ENCODE results near the gene PML. TPM values are rescaled to one million over a fixed set of nuclear protein-coding genes. Genes with fewer than 3 reads are reported as not detected.

PML gene
- total RNA-seq, 1 donor, result 134 TPM

DNA sequence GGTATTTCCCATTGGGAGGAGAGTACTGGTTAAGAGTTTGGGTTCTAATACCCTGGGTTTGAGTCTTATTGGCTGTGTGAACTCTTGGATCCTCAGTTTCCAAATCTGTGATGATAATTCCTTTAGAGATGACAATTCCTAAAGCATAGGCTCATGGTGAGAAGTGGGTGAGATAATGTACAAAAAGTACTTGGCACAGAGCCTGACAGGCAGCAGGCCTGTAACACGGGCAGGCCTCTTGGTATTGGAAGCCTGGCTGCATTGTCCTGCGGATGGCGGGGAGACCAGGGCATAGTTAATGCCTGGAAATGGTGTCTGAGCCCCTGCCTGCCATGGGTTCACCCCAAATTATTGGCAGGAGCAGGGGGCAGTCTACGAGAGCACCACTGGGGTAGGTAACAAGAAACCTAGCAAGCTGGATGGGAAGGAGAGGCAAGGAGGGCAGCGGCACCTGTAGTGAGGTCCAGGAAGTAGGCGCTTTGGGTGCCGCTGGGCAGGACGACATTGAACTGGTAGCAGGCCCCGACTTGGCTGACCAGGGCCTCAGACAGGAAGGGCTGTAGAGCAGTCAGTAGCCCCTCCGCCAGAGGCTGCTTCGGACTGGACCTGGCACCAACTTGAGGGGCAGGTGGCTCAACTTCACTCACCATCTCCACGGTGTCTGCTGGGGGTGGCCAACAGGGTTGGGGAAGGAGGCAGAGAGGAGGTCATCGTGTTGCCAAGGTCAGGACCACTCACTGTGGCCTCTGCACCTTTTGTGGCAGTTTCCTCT lies 10.1 kb upstream of the PML start:
- DNase-seq (ENCODE audit: low read depth in 2 of 3, low spot score in 2 of 3), result no peak

DNA sequence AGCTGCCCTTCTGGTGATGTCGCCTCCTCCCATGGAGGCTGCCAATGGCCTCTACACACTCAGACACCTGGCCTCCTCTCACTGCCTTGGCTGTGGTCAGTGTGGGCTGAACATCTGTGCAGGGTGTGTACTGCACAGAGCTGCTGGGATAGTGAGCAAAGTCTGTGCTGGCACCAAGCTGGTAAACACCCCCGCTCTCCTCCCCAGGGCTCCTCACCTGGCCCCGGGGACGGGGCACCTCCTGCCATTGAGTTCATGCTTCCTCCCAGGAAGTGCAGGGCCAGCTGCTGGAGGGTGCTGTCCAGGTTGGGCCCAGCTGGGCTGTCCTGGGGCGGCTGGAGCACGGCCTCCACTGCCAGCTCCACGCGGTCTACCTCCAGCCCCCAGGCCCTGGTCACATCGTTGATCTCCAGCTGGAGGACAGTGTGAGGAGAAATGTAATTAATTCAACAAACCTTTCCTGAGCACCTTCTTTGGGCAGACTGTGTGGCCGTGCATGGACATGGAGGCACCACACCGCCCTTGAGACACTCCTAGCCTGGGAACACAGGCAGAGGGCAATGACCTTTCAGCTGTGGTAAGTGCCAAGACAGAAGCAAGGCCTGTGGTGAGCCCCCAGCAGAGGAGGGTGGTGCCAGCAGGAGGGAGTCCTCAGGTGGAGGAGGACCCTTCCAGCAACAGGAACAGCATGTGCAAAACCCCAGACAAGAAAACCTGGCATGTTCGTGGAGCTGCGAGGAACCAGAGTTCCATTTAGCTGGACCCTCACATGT lies 9.2 kb upstream of the PML start:
- peak in 1 of 3 donors; percentile 45 for DNase-seq (ENCODE audit: low read depth in 2 of 3, low spot score in 2 of 3)

DNA sequence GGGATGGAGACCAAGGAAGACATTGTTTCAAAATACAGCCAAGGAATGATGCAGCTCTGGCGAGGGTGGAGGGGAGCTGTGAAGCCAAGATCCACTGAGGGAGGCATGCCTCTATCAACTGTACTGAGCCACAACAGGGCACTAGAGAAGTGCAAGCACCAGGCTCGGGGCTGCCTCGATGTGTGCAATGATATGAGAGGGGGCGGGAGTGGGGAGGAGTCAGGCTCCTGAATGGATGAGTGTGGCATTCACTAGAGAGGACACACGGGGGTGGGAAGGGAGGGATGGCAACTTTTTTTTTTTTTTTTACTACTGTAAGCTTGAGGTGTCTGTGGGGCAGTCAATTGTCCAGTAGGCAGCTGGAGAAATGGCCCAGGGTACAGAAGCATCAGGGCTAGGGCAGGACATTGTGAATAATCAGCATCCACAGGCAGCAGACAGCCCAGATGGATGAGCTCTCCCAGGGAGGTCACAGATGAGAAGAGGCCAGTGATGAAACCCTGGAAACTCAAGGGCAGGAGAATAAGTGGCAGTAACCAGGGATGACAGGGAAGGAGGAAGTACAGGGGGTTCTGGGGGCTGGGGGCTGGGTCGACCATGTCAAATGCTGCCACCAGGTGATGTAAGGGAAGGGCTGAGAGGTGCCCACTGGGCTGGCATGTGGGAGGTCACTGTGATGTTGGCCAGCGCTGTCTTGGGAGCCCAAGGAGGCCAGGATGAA lies 8.3 kb upstream of the PML start:
- no peak for DNase-seq (ENCODE audit: low read depth in 2 of 3, low spot score in 2 of 3)

GRCh38 chr15:73986776-73987056 lies 7.8 kb upstream of the PML start:
- DNase-seq (ENCODE audit: low read depth in 2 of 3, low spot score in 2 of 3), result no peak

DNA sequence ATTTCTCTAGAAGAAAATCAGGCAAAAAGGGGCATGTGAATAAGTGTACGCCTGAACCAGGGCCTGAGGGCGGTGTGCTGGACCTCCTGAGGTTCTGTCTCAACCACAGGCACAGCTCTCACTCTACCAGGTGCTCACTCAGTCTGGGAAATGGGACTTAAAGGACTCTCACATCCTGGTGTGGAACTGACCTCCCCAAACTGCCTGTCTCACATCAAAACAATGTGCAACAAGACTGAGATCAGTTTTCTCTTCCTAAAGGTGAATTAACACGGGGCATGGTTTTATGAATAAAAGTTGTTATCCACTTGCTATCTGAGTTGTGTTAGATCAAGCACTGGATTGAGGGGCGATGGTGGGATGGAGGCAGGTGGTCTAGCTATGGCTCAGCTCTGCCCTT lies 7.3 kb upstream of the PML start:
- DNase-seq (ENCODE audit: low read depth in 2 of 3, low spot score in 2 of 3), result no peak

DNA sequence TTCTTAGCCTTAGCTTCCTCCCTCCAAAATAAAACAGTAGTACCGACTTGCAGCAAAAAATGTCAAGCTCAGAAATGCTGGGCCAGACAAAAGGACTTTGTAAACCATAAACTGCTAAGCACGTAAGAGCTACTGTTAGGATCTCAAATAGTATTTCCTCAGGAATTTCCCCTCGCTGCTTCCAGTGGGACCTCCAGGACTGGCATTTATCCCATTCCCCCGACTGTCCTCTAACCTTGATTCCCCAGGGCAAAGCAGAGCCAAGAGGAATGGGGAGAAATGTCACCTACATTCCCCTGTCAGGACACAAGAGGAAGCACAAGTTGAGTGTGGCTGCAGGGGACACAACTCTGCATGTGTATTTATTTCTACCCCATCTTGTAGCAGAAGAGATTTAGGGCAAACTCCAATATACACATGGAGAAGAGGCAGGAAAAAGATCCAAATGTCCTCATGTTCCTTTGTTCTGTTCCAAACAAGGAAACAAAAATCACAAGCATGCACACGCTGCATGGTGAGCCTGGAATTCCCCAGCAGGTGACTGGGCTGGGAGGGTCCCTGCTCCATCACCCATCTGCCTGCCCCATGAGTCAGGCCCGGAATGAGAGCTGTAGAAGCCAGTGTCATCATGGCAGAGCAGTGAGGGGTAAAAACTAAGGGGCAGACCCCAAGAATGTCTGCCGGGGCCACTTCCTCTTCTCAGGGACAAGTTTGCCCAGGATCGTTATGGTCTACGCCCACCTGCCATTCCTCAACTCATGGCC lies 6.7 kb upstream of the PML start:
- no peak for DNase-seq (ENCODE audit: low read depth in 2 of 3, low spot score in 2 of 3)

DNA sequence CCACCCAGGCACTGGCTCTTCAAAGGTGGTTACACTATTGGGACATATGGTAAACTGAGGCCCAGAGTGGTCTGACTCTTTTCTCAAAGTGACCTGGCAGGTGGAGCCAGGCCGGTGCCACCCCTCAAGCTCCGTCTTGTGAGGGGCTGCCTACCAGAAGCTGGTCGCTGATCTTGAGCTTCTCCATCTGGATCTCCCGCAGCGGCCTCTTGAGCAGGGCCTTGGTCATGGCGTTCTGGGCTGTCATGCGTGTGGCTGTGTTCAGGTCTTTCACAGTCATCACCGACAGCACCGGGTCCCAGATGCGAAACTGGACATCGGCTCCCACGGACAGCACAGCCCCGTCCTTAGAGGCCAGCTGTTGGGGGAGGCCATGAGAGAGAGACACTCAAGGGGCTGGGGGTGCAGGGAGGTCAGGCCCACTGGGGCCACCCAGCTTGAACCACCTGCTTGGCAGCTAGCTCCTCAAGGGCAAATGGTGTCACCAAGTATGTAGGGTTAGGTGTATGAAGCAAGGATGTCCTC lies 6.0 kb upstream of the PML start:
- DNase-seq (ENCODE audit: low read depth in 2 of 3, low spot score in 2 of 3), result no peak

DNA sequence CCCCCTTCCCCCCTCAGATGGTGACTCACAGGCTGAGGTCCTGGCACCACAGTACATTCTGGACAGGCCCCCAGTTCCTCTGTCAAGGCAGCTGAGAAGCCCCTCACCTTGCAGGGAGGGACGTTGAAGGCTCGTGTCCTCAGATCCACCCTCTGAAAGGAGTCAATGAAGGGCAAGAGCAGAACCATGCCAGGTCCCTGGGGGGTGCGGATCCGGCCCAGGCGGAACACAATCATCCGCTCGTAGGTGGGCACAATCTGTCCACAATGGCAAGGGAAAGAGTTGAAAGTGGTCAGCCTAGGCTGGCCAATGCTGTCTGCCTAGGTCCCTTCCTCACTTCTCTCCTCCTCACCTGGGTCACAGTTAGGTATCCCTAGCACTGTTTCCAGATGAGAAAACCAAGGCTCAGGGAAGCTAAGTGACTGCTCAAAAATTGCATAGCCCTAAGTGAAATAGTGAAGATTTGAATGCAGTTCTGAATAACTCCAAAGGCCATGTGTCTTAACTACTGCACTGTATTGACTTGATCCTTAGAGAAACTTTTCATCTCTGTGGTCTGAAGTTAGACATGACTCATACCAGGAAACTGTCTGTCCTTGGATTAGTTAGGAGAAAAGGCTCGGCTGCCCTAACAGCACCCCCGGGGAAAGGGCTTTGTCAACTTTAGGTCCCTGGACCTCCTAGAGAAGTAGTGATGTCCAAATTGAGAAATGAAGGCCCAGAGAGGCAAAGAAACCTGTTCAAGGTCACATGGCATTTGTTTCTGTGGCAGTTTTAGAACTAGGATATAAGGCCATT lies 5.3 kb upstream of the PML start:
- DNase-seq (ENCODE audit: low read depth in 2 of 3, low spot score in 2 of 3), result no peak

- DNase-seq (ENCODE audit: low read depth in 2 of 3, low spot score in 2 of 3), result no peak
These were observed 4.1 kb upstream of the PML start for GRCh38 chr15:73990250-73991005.

- no peak for DNase-seq (ENCODE audit: low read depth in 2 of 3, low spot score in 2 of 3)
These were observed 3.3 kb upstream of the PML start for GRCh38 chr15:73991260-73991659.

DNA sequence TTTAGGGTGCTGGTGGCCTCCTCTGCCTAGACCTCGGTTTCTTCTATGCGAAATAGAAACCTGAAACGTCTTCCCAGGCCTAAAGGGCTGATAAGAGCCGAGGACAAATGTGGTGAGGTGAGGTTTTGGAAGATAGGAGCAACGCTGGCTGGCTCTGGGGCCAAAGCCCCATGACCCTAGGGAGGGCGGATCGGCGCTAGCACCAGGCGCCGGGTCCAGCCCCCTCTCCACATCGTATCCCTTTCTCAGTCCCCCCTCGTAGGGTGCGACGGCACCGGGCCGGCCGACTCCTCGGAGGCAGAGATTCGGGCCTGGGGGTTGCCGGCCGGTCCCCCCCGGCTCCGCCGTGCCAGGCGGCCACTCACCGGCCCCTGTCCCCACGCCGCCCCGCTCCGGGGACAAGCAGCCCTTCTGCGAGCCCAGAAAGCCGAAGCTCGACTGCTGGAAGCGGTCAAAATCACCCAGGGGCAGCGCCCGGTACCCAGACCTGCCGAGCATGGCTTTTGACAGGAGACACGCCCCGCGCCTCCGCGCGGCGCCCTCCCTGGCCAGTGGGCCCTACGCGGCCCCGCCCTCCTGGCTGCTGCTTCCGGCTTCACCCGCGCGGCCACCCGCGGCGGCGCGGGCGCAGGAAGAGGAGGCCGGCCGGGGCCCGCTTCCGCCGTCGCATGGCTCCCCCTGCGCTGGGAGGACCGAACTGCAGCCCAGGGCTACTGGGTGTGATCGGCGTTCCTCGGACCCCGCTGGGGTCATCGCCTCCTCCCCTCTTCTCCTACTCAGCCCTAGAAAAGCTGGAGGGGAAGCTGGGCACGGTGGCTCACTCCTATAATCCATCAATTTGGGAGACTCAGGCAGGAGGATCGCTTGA lies 2.6 kb upstream of the PML start, which contains the start of gene STOML1:
Gene STOML1, minus strand, starts transcription at position 570 of the 868 bp plus-strand sequence. Its CDS starts 72 bp downstream, at position 498.
- DNase-seq (ENCODE audit: low read depth in 2 of 3, low spot score in 2 of 3), result peak; percentile 87 to 94 (median 94)

- no peak for DNase-seq (ENCODE audit: low read depth in 2 of 3, low spot score in 2 of 3)
These were observed 2.0 kb upstream of the PML start for GRCh38 chr15:73992594-73992898.

- DNase-seq (ENCODE audit: low read depth in 2 of 3, low spot score in 2 of 3), result no peak
These were observed 1.1 kb upstream of the PML start for GRCh38 chr15:73993211-73993994.

DNA sequence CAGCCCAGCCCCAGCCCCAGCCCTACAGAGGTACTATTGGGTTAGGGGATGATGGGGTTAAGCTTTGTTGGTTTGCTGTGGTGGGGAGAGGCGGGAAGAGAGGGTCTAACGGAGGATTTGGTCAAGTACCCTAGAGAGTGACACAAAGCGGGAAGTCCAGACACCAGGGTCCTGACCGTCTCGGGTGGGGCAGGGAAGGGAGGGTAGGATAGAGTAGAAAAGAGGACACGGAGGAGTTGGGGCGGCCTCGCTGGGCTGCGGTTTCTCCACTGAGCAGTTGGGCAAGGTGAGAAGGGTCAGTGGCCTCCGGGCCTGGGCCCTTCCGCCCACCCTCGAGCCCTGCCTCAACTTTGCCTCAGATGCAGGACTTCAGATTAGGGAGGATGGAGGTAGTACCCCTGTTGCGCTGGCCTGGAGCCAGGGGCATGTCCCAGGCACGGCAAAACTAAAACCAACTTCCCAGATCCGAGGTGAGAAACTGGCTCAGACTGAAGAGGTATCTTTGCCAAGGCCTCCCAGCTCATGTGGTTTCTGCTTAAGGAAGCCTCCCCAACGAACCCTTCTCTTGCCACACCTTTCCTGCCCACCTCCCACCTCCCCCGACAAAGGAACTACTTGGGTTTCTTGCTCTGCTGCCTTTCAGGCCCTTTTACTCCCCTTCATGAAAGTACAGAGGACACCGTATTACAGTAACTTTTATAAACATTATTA lies 551 bp downstream of the PML start:
- no peak for DNase-seq (ENCODE audit: low read depth in 2 of 3, low spot score in 2 of 3)

DNA sequence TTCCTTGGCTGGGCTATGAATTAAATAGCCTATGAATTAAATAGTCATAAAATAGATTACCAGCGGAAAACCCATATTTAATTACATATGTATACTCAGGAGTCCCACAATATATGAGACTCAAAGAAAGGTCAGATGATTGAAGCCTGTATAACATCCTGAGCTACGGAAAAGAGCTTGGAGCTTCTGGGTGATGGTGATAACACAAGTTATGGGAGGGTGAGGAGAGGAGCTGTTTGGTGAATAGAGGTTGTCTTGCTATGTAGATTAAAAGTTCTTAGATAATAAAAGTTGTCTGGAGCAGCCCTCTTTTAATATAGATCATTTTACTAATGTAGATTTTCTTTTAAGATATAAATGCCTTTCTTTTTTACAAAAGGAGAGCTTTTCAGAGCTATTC lies 1.8 kb downstream of the PML start:
- DNase-seq (ENCODE audit: low read depth in 2 of 3, low spot score in 2 of 3), result no peak

- DNase-seq (ENCODE audit: low read depth in 2 of 3, low spot score in 2 of 3), result peak in 1 of 3 donors; percentile 68
These were observed 2.4 kb downstream of the PML start for GRCh38 chr15:73996939-73997338.

DNA sequence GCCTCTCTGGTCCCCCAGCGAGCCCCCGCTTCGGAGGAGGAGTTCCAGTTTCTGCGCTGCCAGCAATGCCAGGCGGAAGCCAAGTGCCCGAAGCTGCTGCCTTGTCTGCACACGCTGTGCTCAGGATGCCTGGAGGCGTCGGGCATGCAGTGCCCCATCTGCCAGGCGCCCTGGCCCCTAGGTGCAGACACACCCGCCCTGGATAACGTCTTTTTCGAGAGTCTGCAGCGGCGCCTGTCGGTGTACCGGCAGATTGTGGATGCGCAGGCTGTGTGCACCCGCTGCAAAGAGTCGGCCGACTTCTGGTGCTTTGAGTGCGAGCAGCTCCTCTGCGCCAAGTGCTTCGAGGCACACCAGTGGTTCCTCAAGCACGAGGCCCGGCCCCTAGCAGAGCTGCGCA lies 3.5 kb downstream of the PML start:
- no peak for DNase-seq (ENCODE audit: low read depth in 2 of 3, low spot score in 2 of 3)
